ENCODE data around the gene FRMPD4.

GRCh38 chrX:12292996-12293765, 154.9 kb downstream of the FRMPD4 start:
- TF ChIP-seq CTCF (conservative IDR thresholded peaks at IDR 0.05) (no peak), ZFX (IDR thresholded peaks at IDR 0.05) (no peak)
